NCI-H2196 (cell line): ENCODE measurements around the gene FLT4.

Source experiments
- DNase-seq: peaks from one replicate; lab custom pipeline; 2025; ENCODE audit not compliant: unreplicated experiment; lab: John Stamatoyannopoulos, UW

FLT4 gene

DNA sequence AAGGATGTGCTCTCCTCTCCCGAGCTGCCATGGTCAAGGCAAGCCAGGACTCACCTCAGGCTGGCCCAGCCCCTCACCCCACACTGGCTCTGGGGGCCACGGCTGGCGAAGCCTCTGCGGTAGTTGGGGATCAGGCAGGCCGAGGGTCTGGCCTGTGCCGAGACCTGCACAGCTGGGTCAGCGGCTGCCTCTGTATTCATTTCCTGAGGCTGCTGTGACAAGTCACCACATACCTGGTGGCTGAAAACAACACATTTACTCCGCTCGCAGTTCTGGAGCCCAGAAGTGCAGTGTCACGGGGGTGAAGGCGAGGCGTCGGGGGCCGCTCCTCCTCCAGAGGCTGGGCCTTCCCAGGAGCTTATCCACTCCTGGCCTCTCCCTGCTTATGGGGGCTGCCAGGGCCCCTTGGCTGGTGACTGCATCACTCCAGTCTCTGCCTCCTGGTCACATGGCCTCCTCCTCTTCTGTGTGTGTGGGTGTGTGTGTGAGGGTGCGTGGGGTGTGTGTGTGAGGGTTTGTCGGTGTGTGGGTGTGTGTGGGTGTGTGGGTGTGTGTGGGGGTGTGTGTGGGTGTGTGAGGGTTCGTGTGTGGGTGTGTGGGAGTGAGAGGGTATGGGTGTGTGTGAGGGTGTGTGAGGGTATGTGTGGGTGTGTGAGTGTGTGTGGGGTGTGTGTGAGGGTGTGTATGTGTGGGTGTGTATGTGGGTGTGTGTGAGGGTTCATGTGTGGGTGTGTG, 54.9 kb downstream of the FLT4 start:
- DNase-seq, result no peak

DNA sequence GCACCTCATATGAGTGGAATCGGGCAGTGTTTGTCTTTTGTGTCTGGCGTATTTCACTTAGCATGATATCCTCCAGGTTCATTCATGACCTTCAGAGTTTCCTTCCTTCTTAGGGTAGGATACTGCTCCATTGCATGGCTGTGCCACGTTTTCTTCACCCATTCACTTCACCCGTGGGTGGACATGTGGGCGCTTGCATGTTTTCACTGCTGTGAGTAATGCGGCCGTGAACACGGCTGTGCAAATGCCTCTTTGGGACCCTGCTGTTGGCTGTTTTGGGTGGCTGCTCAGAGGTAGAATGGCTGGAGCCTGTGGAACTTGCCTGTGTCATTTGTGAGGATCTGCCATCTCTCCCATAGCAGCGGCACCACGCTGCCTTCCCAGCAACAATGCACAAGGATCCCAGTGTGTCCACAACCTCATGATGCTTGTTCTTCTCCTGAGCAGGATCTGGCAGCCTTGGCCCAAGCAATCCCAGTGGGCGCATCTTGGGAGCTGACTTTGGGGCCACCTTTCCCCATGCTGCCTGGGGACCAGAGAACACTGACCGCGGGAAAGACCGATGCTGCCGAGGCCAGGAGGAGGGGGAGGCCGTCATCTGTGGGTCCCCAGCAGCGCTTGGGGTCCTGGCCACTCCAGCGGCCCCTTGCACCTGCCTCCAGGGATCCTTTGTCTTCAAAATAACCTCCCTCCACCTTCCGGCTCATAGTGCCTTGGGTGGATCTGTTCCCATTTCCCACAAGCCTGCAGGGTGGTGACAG, 55.8 kb downstream of the FLT4 start:
- no peak for DNase-seq

DNA sequence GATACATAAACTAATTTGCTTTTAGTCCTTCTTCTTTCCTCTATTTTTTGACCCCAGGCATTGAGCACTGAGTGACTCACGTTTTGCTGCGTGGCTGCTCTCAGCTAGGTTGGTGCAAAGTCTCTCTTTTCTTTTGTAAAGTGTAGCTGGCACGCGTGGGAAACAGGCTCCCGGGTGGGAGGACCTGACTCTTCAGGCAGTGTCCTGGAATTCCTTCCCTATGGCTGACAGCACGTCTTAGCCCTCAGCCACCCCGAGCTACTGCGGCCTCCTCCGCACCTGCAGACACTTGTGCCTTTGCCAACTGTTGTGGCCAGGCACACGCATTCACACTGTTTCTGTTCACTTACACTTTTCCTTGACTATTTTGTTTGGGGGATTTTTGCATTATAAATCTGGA, 57.2 kb downstream of the FLT4 start:
- DNase-seq, result no peak

DNA sequence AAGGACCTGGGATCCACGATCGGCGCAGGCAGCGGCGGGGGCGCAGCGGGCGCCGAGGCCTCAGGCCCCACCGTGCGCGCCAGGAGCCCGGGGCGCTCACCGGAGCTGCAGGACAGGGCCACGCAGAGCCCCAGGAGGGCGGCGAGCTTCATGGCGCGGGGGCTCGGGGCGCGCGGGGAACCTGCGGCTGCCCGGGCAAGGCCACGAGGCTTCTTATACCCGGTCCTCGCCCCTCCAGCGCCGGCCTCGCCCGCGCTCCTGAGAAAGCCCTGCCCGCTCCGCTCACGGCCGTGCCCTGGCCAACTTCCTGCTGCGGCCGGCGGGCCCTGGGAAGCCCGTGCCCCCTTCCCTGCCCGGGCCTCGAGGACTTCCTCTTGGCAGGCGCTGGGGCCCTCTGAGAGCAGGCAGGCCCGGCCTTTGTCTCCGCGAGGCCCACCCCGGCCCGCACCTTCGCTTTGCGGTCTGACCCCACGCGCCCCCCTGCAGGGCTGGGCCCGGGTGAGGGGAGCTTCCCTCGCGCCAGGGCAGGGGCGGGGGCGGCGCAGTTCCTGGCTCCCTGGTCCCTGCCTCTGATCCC, 58.0 kb downstream of the FLT4 start, which contains the start of gene SCGB3A1:
SCGB3A1 (minus strand) TSS at position 189 of the 577 bp plus-strand sequence; CDS start at position 152, 37 bp downstream.
- no peak for DNase-seq

DNA sequence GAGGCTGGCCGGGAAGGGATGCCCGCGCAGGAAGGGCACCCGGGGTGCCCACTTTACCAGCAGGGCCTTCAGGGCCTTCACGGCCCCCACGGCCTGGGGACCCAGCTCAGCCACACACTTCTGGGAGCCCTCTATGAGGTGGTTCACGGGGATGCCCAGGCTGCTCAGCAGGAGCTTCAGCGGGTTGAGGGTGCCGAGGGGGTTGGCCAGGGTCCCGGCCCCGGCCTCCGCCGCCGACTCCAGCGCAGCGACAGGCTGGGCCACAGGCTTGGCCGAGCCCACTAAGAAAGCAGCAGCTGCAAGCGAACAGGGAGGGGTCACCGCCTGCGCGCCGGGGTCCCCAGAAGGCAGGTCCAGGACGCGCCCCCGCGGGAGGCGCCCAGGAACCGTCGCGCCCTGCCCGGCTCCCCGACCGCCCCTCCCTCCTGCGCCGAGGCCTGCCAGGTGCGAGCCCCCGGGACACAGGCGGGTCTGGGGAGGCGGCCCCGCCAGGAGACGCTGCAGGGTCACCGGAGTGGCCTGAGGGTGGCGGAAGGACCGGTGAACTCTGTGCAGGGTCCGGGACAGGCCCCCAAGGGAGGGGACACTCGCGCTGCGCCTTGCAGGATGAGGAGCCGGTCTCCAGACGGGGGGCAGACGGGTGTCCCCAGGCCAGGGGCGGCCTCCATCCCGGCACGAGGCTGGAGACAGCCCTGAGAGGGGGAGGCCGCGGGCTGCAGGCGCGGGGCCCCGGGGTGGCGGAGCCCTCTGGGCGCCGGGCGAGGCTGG, 58.7 kb downstream of the FLT4 start:
- DNase-seq, result no peak

DNA sequence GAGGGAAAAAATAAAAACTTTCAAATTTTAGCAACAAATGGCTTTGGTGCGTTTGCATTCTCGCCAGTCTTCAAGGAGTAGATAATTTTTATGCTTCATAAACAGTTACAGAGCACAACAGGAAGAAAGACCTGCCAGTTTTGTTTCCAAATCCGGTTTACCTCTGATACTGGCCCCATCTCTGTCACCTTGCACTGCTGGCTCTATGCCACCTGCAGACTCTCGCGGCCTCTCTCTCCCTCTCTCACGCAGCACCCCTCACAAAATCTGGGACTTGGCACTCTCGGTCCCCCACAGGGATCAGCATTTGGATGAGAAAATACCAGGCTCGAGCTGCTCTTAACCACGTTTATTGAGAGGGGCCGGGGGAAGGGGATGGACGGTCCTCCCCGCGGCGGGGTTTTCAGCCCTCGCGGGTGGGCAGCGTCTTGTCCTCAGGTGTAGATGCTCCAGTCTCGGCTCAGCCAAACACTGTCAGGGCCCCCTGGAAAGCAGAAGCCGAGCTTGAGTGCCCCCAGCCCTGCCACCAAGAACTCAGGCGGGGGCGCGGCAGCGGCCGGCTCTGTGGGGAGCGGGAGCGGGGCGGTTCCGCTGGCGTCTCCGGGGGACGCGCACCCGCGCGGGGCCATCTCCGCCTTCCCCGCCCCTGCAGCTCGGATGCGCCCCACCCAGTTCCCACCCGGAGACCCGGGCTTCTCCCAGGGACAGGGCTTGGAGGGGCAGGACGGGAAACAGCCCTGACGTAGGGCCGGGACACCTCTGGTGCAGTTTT, 59.4 kb downstream of the FLT4 start:
- DNase-seq, result no peak

DNA sequence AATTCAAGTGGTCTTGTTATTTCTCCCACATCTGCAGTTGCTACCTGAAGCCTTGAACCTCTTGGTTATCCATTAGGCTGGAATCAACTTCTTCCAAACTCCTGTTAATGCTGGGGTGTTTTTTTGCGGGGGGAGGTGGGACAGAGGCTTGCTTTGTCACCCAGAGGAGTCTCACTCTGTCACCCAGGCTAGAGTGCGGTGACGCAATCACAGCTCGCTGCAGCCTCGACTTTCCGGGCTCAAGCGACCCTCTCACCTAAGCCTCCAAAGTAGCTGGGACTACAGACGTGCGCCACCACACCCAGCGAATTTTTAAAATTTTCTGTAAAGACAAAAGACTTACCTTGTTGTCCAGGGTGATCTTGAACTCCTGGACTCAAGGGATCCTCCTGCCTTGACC, 62.5 kb downstream of the FLT4 start:
- DNase-seq, result no peak

DNA sequence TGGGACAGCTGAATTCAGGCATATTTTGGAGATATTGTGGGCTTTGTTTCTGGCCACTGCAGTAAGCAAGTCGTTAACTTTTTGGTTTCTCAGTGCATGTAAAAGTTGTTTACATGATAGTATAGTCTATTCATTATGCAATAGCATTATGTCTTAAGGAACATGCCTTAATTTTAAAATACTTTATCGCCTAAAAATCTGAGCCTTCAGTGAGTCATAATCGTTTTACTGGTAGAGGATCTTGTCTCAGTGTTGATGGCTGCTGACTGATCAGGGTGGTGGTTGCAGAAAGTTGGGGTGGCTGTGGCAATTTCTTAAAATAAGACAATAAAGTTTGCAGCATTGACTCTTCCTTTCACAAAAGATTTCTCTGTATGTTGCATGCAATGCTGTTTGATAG, 63.2 kb downstream of the FLT4 start:
- DNase-seq, result no peak

DNA sequence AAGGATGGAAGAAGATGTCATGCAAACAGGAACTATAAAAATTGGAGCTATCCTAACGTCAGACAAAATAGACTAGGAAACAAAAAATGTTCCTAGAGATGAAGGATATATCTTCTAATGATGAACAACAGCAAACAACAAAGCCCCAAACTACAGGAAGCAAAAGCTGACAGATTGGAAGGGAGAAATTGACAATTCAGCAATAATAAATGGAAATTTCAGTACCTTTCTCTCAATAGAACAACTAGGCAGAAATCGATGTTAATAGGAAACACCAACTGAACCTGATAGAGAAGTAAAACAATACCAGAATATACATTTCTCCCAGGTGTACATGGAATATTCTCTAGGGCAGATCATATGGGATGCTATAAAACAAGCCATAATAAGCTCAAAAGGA, 65.7 kb downstream of the FLT4 start:
- DNase-seq, result no peak

DNA sequence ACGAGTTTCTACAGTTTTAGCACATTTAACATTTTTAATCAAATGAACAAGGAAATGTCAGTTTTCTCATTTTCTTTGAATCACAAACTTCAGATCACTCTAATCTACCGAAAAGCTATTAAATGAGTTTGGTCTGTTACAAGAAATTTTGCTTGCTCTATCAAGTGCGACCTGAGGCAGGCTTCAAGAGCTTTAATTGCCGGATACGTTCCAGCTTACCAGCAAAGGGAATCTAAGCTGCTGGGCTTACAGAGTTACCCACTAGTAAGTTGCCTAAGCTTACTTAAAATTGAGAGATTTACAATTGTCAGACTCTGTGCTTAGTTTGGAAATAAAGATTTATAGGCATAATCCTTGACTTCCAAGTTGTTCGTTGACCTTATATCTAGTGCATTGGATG, 68.7 kb downstream of the FLT4 start:
- DNase-seq, result no peak

DNA sequence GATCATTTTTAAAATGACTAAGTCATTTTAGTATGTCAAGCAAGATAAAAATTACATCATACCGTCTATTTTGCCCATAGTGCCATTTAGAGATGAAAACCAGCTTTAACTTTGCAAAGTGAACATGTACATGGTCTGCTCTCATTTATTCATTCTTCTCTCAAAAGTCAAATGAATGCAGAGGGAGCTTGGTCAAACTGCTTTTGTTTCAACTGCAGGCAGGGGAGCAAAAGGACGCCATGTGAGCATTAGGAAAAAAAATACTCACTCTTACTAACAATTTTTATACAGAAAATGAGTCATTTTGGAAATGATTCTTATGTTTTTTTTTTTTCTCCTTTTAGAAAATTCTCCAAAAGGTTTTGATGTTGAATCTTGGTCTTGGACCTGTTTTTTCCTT, 73.8 kb downstream of the FLT4 start:
- DNase-seq, result no peak

DNA sequence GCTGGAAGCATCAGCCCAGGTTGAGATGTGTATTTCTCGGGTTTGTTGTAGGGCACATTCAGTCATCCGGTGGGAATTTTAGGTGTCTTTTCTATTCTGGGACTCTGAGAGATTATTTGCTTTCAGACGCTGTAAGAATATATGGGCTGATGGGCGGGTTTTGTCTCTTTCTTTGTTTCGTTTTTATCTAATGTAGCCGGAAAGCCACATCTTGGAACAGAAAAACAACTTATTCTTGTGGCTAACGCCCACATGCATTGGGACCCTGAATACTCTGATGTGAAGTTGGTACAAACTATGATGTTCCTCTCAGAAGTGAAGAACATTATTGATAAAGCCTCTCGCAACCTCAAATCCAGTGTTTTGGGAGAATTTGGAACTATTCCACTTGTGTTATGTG, 80.5 kb downstream of the FLT4 start:
- DNase-seq, result no peak

DNA sequence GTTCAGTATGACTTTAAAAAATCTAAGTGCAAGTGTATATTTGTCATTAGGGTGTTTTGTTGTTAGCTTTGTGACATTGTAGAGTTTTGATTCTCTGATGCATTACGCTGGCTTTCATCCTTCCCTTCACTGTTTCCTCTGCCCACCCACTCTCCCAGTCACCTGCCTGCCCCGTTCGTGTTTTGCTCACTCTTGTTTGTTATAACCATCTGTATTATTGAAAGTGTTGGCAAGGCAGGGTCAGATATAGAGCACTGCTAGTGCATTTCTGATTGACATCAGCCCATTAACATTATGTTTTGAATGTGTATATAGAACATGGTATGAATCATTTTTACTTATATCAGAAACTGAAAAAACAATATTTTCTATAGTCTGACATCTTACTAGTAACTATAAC, 85.4 kb downstream of the FLT4 start:
- DNase-seq, result no peak

DNA sequence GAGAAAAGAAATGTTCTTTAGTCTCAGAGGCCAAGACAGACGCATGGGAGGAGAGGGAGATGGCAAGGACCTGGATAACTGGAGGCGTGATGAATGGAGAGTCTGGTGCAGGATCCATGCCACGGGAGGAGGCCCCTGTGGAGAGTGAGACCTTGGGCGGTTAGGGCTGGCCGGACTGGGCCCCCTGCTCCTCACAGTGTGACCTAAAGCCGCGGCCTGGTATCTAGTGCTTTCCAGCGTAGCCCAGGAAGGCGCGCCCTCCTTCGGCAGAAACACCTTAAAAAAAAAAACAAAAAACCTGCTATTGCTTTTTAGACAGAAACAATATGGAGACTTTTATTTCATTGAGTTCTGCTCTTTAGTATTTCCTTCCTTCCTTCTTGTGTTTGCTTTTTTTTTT, 91.2 kb downstream of the FLT4 start:
- DNase-seq, result no peak

DNA sequence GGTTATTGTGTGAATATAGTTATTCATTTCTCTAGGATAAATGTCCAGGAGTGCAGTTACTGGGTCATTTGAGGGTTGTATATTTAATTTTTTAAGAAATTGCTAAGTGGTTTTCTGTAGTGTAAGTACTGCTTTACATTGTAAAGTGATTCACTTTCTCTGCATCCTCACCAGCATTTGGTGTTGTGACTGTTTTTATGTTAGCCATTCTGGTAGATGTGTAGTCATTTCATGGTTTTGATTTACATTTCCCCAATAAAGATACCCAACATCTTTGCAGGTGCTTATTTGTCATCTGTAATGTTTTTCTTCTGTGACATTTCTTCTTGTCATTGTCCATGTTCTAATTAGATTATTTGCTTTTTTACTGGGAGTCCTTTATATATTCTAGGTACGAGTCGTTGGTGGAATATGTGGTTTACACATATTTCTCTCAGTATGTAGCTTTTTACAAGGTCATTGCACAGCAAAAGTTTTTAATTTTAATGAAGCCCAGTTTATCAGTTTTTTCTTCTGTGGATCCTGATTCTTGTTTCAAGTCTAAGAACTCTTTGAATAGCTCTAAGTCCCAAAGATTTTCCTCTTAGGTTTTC, 92.1 kb downstream of the FLT4 start:
- no peak for DNase-seq

DNA sequence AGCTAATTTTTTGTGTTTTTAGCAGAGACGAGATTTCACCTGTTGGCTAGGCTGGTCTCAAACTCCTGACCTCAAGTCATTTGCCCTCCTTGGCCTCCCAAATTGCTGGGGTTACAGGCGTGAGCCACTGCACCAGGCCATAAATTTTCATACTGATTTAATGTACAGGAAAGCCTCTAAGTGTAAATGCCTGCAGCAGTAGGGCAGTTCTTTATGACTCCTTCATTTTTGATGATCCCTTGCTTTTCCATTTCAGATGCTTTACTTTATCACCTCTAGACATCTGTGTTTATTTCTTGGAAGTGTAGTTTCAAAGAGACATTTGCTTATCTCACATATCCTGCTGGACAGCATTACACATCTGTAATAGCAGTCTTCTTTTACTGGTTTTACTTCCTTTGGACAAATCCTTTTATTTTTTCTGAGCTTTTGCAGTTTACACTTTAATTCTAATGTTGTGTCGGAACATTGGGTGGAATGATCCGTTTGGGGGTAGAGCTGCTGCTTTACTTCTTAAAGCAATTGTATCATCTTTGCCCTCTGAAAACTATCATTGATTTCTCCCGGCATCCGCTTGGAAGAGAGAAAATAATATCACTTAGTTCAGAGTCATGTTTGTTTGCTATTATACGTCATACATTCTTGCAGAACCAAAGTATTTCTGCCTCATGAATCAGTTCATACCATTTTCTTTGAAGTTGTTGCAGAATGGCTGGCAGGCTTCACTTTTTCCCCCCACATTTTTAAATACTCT, 94.1 kb downstream of the FLT4 start:
- DNase-seq, result no peak

DNA sequence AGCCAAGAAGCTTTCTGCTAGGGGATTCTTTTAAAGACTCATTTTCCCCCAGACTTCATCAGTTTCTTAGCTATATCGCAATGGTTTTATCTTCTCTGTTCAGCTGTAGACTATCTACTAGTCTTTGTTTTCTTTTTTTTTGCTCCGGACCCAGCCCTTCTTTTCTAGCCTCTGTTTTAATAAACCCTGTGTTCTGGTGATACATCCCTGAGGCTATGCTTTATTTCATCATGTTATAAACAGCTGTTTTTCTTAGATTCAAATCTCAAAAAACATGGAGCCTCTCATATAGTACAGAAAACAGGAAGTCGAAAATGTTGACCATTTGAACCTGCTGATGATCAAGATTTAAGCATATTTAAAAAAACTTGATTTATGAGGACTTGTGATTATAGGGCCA, 95.9 kb downstream of the FLT4 start:
- DNase-seq, result no peak
